SK-N-SH (cell line): ENCODE data around the gene NYNRIN. TPM values are rescaled to one million over a fixed set of nuclear protein-coding genes. Genes with fewer than 3 reads are reported as not detected.

Experiments used
- CTCF ChIA-PET: fragments of 300-600, 350-600 bp; formaldehyde crosslinking; extraction: SDS; loops from one replicate; lab custom pipeline; 2021; lab: Yijun Ruan, JAX
- POLR2A ChIA-PET: fragments of 350-600 bp; sonication (Branson Sonifier 250); formaldehyde crosslinking; extraction: SDS; loops from one replicate; lab custom pipeline; 2020; ENCODE audit warnings: antibody characterized with exemption, inconsistent platforms; lab: Yijun Ruan, JAX
- DNase-seq: peaks from one replicate; pipeline ENCODE4 v3.0.0; 2012
- H2AFZ ChIP-seq: fragments of 200-600 bp; sonication (generic); 2 replicates; pipeline ENCODE4 v1.8.1; 2016; ENCODE audit warnings: antibody characterized with exemption, mild to moderate bottlenecking, low read depth
- H3F3A ChIP-seq: fragments of 200-600 bp; sonication (generic); replicated peaks from 2 replicates; pipeline ENCODE3; 2016; ENCODE audit warnings: antibody characterized with exemption, mild to moderate bottlenecking; ENCODE audit not compliant: insufficient read depth
- H3K27ac ChIP-seq, 2 experiments: fragments of 200-500 bp in 1 of 2; fragments of 200-600 bp in 1 of 2; sonication (Bioruptor generic) in 1 of 2; sonication (generic), shearing (Covaris generic) in 1 of 2; 2 replicates each; pipeline versions ENCODE4 v1.5.1 to v1.6.1; 2014 to 2016; ENCODE audit warnings: low read depth in 2 of 2, inconsistent platforms in 1 of 2, low read length in 1 of 2, mild to moderate bottlenecking in 1 of 2, mixed read lengths in 1 of 2
- H3K27me3 ChIP-seq: fragments of 200-600 bp; sonication (generic), shearing (Covaris generic); 2 replicates; pipeline ENCODE4 v1.6.1; 2016; ENCODE audit warnings: mixed run types; ENCODE audit not compliant: insufficient read depth
- H3K36me3 ChIP-seq, 2 experiments: fragments of 200-500 bp in 1 of 2; fragments of 200-600 bp in 1 of 2; sonication (Bioruptor generic) in 1 of 2; sonication (generic) in 1 of 2; replicated peaks in 1 of 2; 2 replicates each; pipeline versions ENCODE3 to v1.5.1; 2014 to 2016; ENCODE audit warnings: low read length in 1 of 2, mild to moderate bottlenecking in 1 of 2; ENCODE audit not compliant: insufficient read depth in 2 of 2, control insufficient read depth in 1 of 2
- H3K4me1 ChIP-seq, 2 experiments: fragments of 200-500 bp in 1 of 2; fragments of 200-600 bp in 1 of 2; sonication (Bioruptor generic) in 1 of 2; sonication (generic), shearing (Covaris generic) in 1 of 2; 2 replicates each; pipeline versions ENCODE4 v1.5.1 to v1.6.1; 2014 to 2016; ENCODE audit warnings: low read depth in 1 of 2, low read length in 1 of 2, mixed run types in 1 of 2; ENCODE audit not compliant: insufficient read depth in 2 of 2, control insufficient read depth in 1 of 2
- H3K4me2 ChIP-seq: fragments of 200-600 bp; sonication (generic), shearing (Covaris generic); 2 replicates; pipeline ENCODE4 v1.6.1; 2017; ENCODE audit warnings: mixed run types
- H3K4me3 ChIP-seq, 2 experiments: fragments of 200-500 bp in 1 of 2; fragments of 200-600 bp in 1 of 2; sonication (Bioruptor generic) in 1 of 2; sonication (generic), shearing (Covaris generic) in 1 of 2; 2 replicates each; pipeline versions ENCODE4 v1.5.1 to v1.8.1; 2014 to 2016; ENCODE audit warnings: low read depth in 2 of 2, inconsistent platforms in 1 of 2, low read length in 1 of 2, mild to moderate bottlenecking in 1 of 2, mixed read lengths in 1 of 2, moderate library complexity in 1 of 2
- H3K79me2 ChIP-seq: fragments of 200-600 bp; sonication (generic); 2 replicates; pipeline ENCODE4 v1.8.1; 2017; ENCODE audit warnings: mild to moderate bottlenecking; ENCODE audit not compliant: insufficient read depth
- H3K9ac ChIP-seq: fragments of 200-600 bp; sonication (generic); 2 replicates; pipeline ENCODE4 v1.6.1; 2017; ENCODE audit warnings: mixed run types
- H3K9me2 ChIP-seq: fragments of 200-600 bp; sonication (generic); 2 replicates; pipeline ENCODE4 v1.6.1; 2017; ENCODE audit warnings: mixed run types
- H3K9me3 ChIP-seq: fragments of 200-600 bp; sonication (generic); 2 replicates; pipeline ENCODE4 v1.6.1; 2017; ENCODE audit warnings: mixed run types, mild to moderate bottlenecking, moderate library complexity
- H4K20me1 ChIP-seq: fragments of 200-600 bp; sonication (generic); 2 replicates; pipeline ENCODE4 v1.6.1; 2017; ENCODE audit warnings: mild to moderate bottlenecking, mixed run types; ENCODE audit not compliant: insufficient read depth
- CHD2 ChIP-seq: fragments of 150-350 bp; IDR thresholded peaks from 2 replicates; pipeline ENCODE4 v1.6.1; 2018; ENCODE audit warnings: low read length; ENCODE audit not compliant: partially characterized antibody
- ELF1 ChIP-seq: IDR thresholded peaks from 2 replicates; pipeline ENCODE4 v1.4.0; 2012
- EZH2phosphoT487 ChIP-seq: fragments of 200-600 bp; sonication (generic); IDR thresholded peaks from 2 replicates; pipeline ENCODE4 v1.6.1; 2017; ENCODE audit warnings: low read depth, mixed run types, mild to moderate bottlenecking, antibody characterized with exemption, moderate library complexity, borderline replicate concordance
- FOXJ3 ChIP-seq: sonication (generic); formaldehyde crosslinking; IDR thresholded peaks from 2 replicates; pipeline ENCODE4 v1.5.1; 2020; ENCODE audit warnings: mild to moderate bottlenecking, missing genetic modification reagents
- FOXM1 ChIP-seq: IDR thresholded peaks from 2 replicates; pipeline ENCODE4 v1.4.0; 2012; ENCODE audit warnings: low read depth, mild to moderate bottlenecking
- IRF3 ChIP-seq: fragments of 150-350 bp; IDR thresholded peaks from 2 replicates; pipeline ENCODE4 v1.6.1; 2016; ENCODE audit warnings: mild to moderate bottlenecking, low read depth, low read length
- JUND ChIP-seq: IDR thresholded peaks from 2 replicates; pipeline ENCODE4 v1.4.0; 2012
- MEF2A ChIP-seq: IDR thresholded peaks from 2 replicates; pipeline ENCODE4 v1.4.0; 2012; ENCODE audit warnings: low read depth, borderline replicate concordance
- MXI1 ChIP-seq: IDR thresholded peaks from 2 replicates; pipeline ENCODE4 v1.6.1; 2012; ENCODE audit warnings: mild to moderate bottlenecking, low read depth, low read length, improper control_type of control experiment
- NFIC ChIP-seq: IDR thresholded peaks from 2 replicates; pipeline ENCODE4 v1.4.0; 2012; ENCODE audit warnings: borderline replicate concordance
- NRF1 ChIP-seq: IDR thresholded peaks from 2 replicates; pipeline ENCODE4 v1.6.1; 2012; ENCODE audit warnings: low read depth, mild to moderate bottlenecking, low read length
- POLR2AphosphoS5 ChIP-seq: IDR thresholded peaks from 2 replicates; pipeline ENCODE4 v1.6.1; 2012; ENCODE audit warnings: low read depth, low read length
- RCOR1 ChIP-seq: fragments of 150-350 bp; IDR thresholded peaks from 2 replicates; pipeline ENCODE4 v1.6.1; 2017; ENCODE audit warnings: antibody characterized with exemption, low read length
- RXRA ChIP-seq: IDR thresholded peaks from 2 replicates; pipeline ENCODE4 v1.4.0; 2012; ENCODE audit warnings: low read depth, mild to moderate bottlenecking, borderline replicate concordance
- SMC3 ChIP-seq: IDR thresholded peaks from 2 replicates; pipeline ENCODE4 v1.6.1; 2012; ENCODE audit warnings: low read depth, low read length, improper control_type of control experiment
- TCF12 ChIP-seq: IDR thresholded peaks from 2 replicates; pipeline ENCODE4 v1.4.0; 2012
- TEAD4 ChIP-seq: IDR thresholded peaks from 2 replicates; pipeline ENCODE4 v1.4.0; 2012; ENCODE audit warnings: mild to moderate bottlenecking, borderline replicate concordance; ENCODE audit not compliant: insufficient read depth
- USF1 ChIP-seq: IDR thresholded peaks from 2 replicates; pipeline ENCODE4 v1.4.0; 2012; ENCODE audit warnings: low read depth, borderline replicate concordance
- USF2 ChIP-seq: fragments of 150-350 bp; IDR thresholded peaks from 2 replicates; pipeline ENCODE4 v1.6.1; 2017; ENCODE audit warnings: antibody characterized with exemption, low read length, low read depth, borderline replicate concordance
- YY1 ChIP-seq: IDR thresholded peaks from 2 replicates; pipeline ENCODE4 v1.4.0; 2012; ENCODE audit warnings: low read depth, mild to moderate bottlenecking
- WGBS: methylation state at CpG from one replicate; pipeline ENCODE4 v1.1.6; 2017; ENCODE audit warnings: low lambda C conversion rate; 5-methylcytosine and 5-hydroxymethylcytosine counted together
- polyA plus RNA-seq, 3 experiments: library from polyadenylated mRNA; depleted of rRNA; stranded (reverse); fragments of >200 nt; gene quantifications; 2 replicates each; pipeline ENCODE4 v1.2.3, GENCODE V29; 2012

NYNRIN gene
- polyA plus RNA-seq, 1 of the 3 experiments (the other 2 are of a cell fraction) = 4.8 TPM

- Histone ChIP-seq H3K36me3 (no peaks in the 10 kb centered on the region), H4K20me1 (no peaks in the 10 kb centered on the region), H3K9me2 (no peaks in the 10 kb centered on the region), H3K4me2 (no peak overlapping the region), H3K9ac (no peak overlapping the region), H3F3A (peaks cover 23% of the 10 kb centered on the region), H3K9me3 (no peaks in the 10 kb centered on the region), H2AFZ (no peak overlapping the region), H3K4me1 (peaks cover 11 to 17% of the 10 kb centered on the region in 2 experiments; a peak in 3 of 4 replicates), H3K27ac (no peak overlapping the region)
- CTCF ChIA-PET = interaction anchor here (0.8 to 8.5 kb wide), 6 partner anchors 26 to 73 kb away, joined by 3 to 77 read pairs (median 14); partner anchors contain the start of genes ADCY4 and KHNYN
- 83% methylated on average over 5 of the region's 5 CpGs for WGBS
- no peak for DNase-seq
- no peak for TF ChIP-seq USF1
- no peak for TF ChIP-seq SMC3
- TF ChIP-seq POLR2AphosphoS5 = no peak
- TF ChIP-seq CHD2 = no peak
- no peak for TF ChIP-seq IRF3
- no peak for TF ChIP-seq JUND
- no peak for TF ChIP-seq RXRA
- no peak for TF ChIP-seq FOXJ3 (CRISPR knock-in tag)
- no peak for TF ChIP-seq NFIC
- no peak for TF ChIP-seq USF2
- no peak for TF ChIP-seq MEF2A
- no peak for TF ChIP-seq YY1
- no peak for TF ChIP-seq NRF1
- no peak for TF ChIP-seq EZH2phosphoT487
- no peak for TF ChIP-seq ELF1
- TF ChIP-seq TCF12 = no peak
- TF ChIP-seq FOXM1 = no peak
- no peak for TF ChIP-seq MXI1
- TF ChIP-seq RCOR1 = no peak
- no peak for TF ChIP-seq TEAD4
- TF ChIP-seq, all 33 proteins: peak for 0
- POLR2A ChIA-PET = interaction anchor here (1.5 kb wide), 1 partner anchor 68 kb away, joined by 3 read pairs; no protein-coding TSS in a partner anchor
- Histone ChIP-seq H3K79me2 (no peaks in the 10 kb centered on the region), H3K4me3 (no peak overlapping the region), H3K27me3 (peaks cover 4% of the 10 kb centered on the region; the same call in 1 of the 2 replicates)
Observed at GRCh38 chr14:24363401-24363800, 35.4 kb upstream of the NYNRIN start.
